K562 (cell line): ENCODE results near the gene TLE6. TPM values are rescaled to one million over a fixed set of nuclear protein-coding genes. Genes with fewer than 3 reads are reported as not detected.
A peak's percentile ranks its signal among the peaks of the same experiment; 100 is the strongest.

Source experiments
- ATF6 ChIP-seq: sonication (generic); formaldehyde crosslinking; IDR thresholded peaks from 2 replicates; pipeline ENCODE4 v1.4.0; 2020; ENCODE audit warnings: mild to moderate bottlenecking, missing genetic modification reagents
- CTCF ChIP-seq, 3 experiments: IDR thresholded peaks in 2 of 3; conservative IDR thresholded peaks in 1 of 3; 2 replicates each; pipeline ENCODE4 v1.5.1; 2011 to 2012; ENCODE audit warnings: low read length in 3 of 3, mild to moderate bottlenecking in 3 of 3, control low read depth in 2 of 3, improper control_type of control experiment in 1 of 3, inconsistent platforms in 1 of 3, low read depth in 1 of 3, mixed read lengths in 1 of 3, moderate library complexity in 1 of 3; ENCODE audit not compliant: insufficient read depth in 2 of 3
- DLX4 ChIP-seq: fragments of 250-450 bp; sonication (Bioruptor Pico); IDR thresholded peaks from 2 replicates; pipeline ENCODE4 v1.6.1; 2021; ENCODE audit warnings: mild to moderate bottlenecking
- GATAD2A ChIP-seq: fragments of 450-650 bp; IDR thresholded peaks from 2 replicates; pipeline ENCODE4 v1.6.1; 2017
- LCOR ChIP-seq: sonication (generic); formaldehyde crosslinking; IDR thresholded peaks from 2 replicates; pipeline ENCODE4 v1.8.0; 2022; ENCODE audit warnings: mild to moderate bottlenecking, missing genetic modification reagents
- MEF2D ChIP-seq: conservative IDR thresholded peaks from 2 replicates; pipeline ENCODE4 v1.6.1; 2016; ENCODE audit warnings: low read depth, missing genetic modification characterization, missing compliant biosample characterization
- MLX ChIP-seq, 2 experiments: fragments of 450-650 bp in 1 of 2; sonication (generic) in 1 of 2; formaldehyde crosslinking; conservative IDR thresholded peaks; 2 replicates each; pipeline versions ENCODE4 v1.4.0 to v1.8.1; 2020 to 2022; ENCODE audit warnings: mild to moderate bottlenecking in 1 of 2, missing genetic modification reagents in 1 of 2
- NFXL1 ChIP-seq: fragments of 450-650 bp; formaldehyde crosslinking; IDR thresholded peaks from 2 replicates; pipeline ENCODE4 v1.4.0; 2021; ENCODE audit warnings: mild to moderate bottlenecking
- TEAD1 ChIP-seq, 2 experiments: fragments of 450-650 bp in 1 of 2; sonication (generic) in 1 of 2; formaldehyde crosslinking; IDR thresholded peaks; 2 replicates each; pipeline versions ENCODE4 v1.4.0 to v1.8.0; 2020 to 2022; ENCODE audit warnings: mild to moderate bottlenecking in 2 of 2, missing genetic modification reagents in 1 of 2
- ZNF407 ChIP-seq: fragments of 450-650 bp; IDR thresholded peaks from 2 replicates; pipeline ENCODE4 v1.6.1; 2016; ENCODE audit warnings: low read depth
- ZNF449 ChIP-seq: fragments of 250-450 bp; sonication (Bioruptor Pico); IDR thresholded peaks from 2 replicates; pipeline ENCODE4 v1.8.0; 2022; ENCODE audit warnings: moderate library complexity, mild to moderate bottlenecking, inconsistent platforms
- ZNF77 ChIP-seq: fragments of 250-450 bp; sonication (Bioruptor Pico); IDR thresholded peaks from 2 replicates; pipeline ENCODE4 v1.5.0; 2020
- polyA plus RNA-seq, 8 experiments: library from polyadenylated mRNA; depleted of rRNA in 4 of 8; stranded (reverse) in 5 of 8; unstranded in 3 of 8; fragments of >200 nt; fragmentation: Nextera tagmentation in 2 of 8; fragmentation: Illumina TruSeq in 1 of 8; extraction: Ambion mirVana in 2 of 8; extraction: Trizol in 1 of 8; gene quantifications; 2 replicates each; pipeline versions ENCODE4 v1.2.1 to v1.2.3, GENCODE V29; 2011 to 2014; ENCODE audit warnings: inconsistent platforms in 1 of 8, missing spikeins in 1 of 8
- total RNA-seq, 7 experiments: library from RNA; depleted of rRNA in 6 of 7; stranded (reverse); fragments of >200 nt in 6 of 7; fragmentation: Illumina TruSeq in 2 of 7; extraction: Trizol in 2 of 7; gene quantifications; 2 replicates each; pipeline versions ENCODE4 v1.2.1 to v1.2.3, GENCODE V29; 2011 to 2021; ENCODE audit warnings: low replicate concordance in 1 of 7

The TLE6 gene
- total and polyA plus RNA-seq, 9 of the 15 experiments (the other 6 are each of a cell fraction or from before 2014, with no cell fraction given) = 1.1 to 6.1 (median 2.5) TPM

GRCh38 chr19:3035542-3036118, 58.3 kb downstream of the TLE6 start (continued):
- TF ChIP-seq CTCF (IDR thresholded peaks at IDR 0.05 in 2 of 3, conservative IDR thresholded peaks at IDR 0.05 in 1 of 3; ENCODE audit: insufficient read depth in 2 of 3, low read depth in 1 of 3, low read length in 3 of 3) (no peak; a peak in 1 of 6 replicates), ZNF77 (CRISPR knock-in tag) (no peak), MLX (CRISPR knock-in tag; conservative IDR thresholded peaks at IDR 0.05) (no peak), ZNF449 (CRISPR knock-in tag) (no peak; the same call in 1 of the 2 replicates), MEF2D (no peak), GATAD2A (no peak), ZNF407 (no peak), LCOR (no peak; the same call in 1 of the 2 replicates), DLX4 (CRISPR knock-in tag) (no peak), TEAD1 (CRISPR knock-in tag; IDR thresholded peaks at IDR 0.05) (0 out of 4 replicates have a peak, but pooled peaks of 1 of the 2 experiments have one; percentile 7), NFXL1 (CRISPR knock-in tag) (no peak), ATF6 (CRISPR knock-in tag) (no peak)
